SK-N-SH (cell line): ENCODE results near the gene PPAT.

Experiments used
- EZH2phosphoT487 ChIP-seq: fragments of 200-600 bp; sonication (generic); IDR thresholded peaks from 2 replicates; pipeline ENCODE4 v1.6.1; 2017; ENCODE audit warnings: low read depth, mixed run types, mild to moderate bottlenecking, antibody characterized with exemption, moderate library complexity, borderline replicate concordance
- GABPA ChIP-seq: IDR thresholded peaks from 2 replicates; pipeline ENCODE4 v1.4.0; 2012; ENCODE audit warnings: low read depth, mild to moderate bottlenecking
- MXI1 ChIP-seq: IDR thresholded peaks from 2 replicates; pipeline ENCODE4 v1.6.1; 2012; ENCODE audit warnings: mild to moderate bottlenecking, low read depth, low read length, improper control_type of control experiment
- NRF1 ChIP-seq: IDR thresholded peaks from 2 replicates; pipeline ENCODE4 v1.6.1; 2012; ENCODE audit warnings: low read depth, mild to moderate bottlenecking, low read length
- POLR2AphosphoS5 ChIP-seq: IDR thresholded peaks from 2 replicates; pipeline ENCODE4 v1.6.1; 2012; ENCODE audit warnings: low read depth, low read length
- RAD21 ChIP-seq: IDR thresholded peaks from 2 replicates; pipeline ENCODE4 v1.6.1; 2012; ENCODE audit warnings: mild to moderate bottlenecking, low read length
- RCOR1 ChIP-seq: fragments of 150-350 bp; IDR thresholded peaks from 2 replicates; pipeline ENCODE4 v1.6.1; 2017; ENCODE audit warnings: antibody characterized with exemption, low read length
- RFX5 ChIP-seq: IDR thresholded peaks from 2 replicates; pipeline ENCODE4 v1.6.1; 2012; ENCODE audit warnings: mild to moderate bottlenecking, improper control_type of control experiment, low read length
- RXRA ChIP-seq: IDR thresholded peaks from 2 replicates; pipeline ENCODE4 v1.4.0; 2012; ENCODE audit warnings: low read depth, mild to moderate bottlenecking, borderline replicate concordance
- SMC3 ChIP-seq: IDR thresholded peaks from 2 replicates; pipeline ENCODE4 v1.6.1; 2012; ENCODE audit warnings: low read depth, low read length, improper control_type of control experiment
- TF ChIP-seq, protein P1 (sequence below): IDR thresholded peaks from 2 replicates; pipeline ENCODE4 v1.4.0; 2012; ENCODE audit warnings: low read depth, borderline replicate concordance
- TF ChIP-seq, protein P2 (sequence below): fragments of 200-600 bp; sonication (generic); IDR thresholded peaks from 2 replicates; pipeline ENCODE4 v1.6.1; 2017; ENCODE audit warnings: antibody characterized with exemption, mild to moderate bottlenecking, moderate library complexity
- TF ChIP-seq, protein P3 (sequence below): fragments of 150-350 bp; IDR thresholded peaks from 2 replicates; pipeline ENCODE4 v1.6.1; 2017; ENCODE audit warnings: antibody characterized with exemption, low read length, low read depth, borderline replicate concordance
- TF ChIP-seq, protein P4 (sequence below): fragments of 150-350 bp; IDR thresholded peaks from 2 replicates; pipeline ENCODE4 v1.6.1; 2016; ENCODE audit warnings: mild to moderate bottlenecking, low read depth, low read length

DNA sequence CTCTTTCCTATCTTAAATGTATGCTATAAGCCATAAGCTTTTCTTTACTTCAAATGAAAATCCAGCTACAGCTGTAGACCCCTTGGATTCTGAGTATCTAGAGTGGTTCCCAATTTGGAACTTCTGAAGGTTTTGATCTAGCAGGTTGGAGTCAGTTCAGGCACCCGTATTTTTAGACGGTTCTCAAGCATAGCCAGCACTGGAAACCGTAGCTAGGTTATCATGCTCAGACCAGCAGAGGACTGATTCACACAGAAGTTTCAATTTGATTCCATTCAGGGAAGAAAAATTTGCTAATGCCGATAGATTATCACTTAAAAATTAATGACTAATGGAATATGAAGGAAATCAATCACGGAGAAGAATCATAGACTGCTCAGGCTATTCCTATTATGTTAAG lies 11.2 kb downstream of the PPAT start:
- TF ChIP-seq, protein P1, sequence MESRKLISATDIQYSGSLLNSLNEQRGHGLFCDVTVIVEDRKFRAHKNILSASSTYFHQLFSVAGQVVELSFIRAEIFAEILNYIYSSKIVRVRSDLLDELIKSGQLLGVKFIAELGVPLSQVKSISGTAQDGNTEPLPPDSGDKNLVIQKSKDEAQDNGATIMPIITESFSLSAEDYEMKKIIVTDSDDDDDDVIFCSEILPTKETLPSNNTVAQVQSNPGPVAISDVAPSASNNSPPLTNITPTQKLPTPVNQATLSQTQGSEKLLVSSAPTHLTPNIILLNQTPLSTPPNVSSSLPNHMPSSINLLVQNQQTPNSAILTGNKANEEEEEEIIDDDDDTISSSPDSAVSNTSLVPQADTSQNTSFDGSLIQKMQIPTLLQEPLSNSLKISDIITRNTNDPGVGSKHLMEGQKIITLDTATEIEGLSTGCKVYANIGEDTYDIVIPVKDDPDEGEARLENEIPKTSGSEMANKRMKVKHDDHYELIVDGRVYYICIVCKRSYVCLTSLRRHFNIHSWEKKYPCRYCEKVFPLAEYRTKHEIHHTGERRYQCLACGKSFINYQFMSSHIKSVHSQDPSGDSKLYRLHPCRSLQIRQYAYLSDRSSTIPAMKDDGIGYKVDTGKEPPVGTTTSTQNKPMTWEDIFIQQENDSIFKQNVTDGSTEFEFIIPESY = no peak
- no peak for TF ChIP-seq RCOR1
- no peak for TF ChIP-seq RFX5
- TF ChIP-seq, protein P2, sequence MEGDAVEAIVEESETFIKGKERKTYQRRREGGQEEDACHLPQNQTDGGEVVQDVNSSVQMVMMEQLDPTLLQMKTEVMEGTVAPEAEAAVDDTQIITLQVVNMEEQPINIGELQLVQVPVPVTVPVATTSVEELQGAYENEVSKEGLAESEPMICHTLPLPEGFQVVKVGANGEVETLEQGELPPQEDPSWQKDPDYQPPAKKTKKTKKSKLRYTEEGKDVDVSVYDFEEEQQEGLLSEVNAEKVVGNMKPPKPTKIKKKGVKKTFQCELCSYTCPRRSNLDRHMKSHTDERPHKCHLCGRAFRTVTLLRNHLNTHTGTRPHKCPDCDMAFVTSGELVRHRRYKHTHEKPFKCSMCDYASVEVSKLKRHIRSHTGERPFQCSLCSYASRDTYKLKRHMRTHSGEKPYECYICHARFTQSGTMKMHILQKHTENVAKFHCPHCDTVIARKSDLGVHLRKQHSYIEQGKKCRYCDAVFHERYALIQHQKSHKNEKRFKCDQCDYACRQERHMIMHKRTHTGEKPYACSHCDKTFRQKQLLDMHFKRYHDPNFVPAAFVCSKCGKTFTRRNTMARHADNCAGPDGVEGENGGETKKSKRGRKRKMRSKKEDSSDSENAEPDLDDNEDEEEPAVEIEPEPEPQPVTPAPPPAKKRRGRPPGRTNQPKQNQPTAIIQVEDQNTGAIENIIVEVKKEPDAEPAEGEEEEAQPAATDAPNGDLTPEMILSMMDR = no peak
- TF ChIP-seq RAD21 = no peak
- no peak for TF ChIP-seq MXI1
- no peak for TF ChIP-seq GABPA
- TF ChIP-seq, protein P3, sequence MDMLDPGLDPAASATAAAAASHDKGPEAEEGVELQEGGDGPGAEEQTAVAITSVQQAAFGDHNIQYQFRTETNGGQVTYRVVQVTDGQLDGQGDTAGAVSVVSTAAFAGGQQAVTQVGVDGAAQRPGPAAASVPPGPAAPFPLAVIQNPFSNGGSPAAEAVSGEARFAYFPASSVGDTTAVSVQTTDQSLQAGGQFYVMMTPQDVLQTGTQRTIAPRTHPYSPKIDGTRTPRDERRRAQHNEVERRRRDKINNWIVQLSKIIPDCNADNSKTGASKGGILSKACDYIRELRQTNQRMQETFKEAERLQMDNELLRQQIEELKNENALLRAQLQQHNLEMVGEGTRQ = no peak
- no peak for TF ChIP-seq RXRA
- no peak for TF ChIP-seq SMC3
- TF ChIP-seq EZH2phosphoT487 = no peak
- TF ChIP-seq, protein P4, sequence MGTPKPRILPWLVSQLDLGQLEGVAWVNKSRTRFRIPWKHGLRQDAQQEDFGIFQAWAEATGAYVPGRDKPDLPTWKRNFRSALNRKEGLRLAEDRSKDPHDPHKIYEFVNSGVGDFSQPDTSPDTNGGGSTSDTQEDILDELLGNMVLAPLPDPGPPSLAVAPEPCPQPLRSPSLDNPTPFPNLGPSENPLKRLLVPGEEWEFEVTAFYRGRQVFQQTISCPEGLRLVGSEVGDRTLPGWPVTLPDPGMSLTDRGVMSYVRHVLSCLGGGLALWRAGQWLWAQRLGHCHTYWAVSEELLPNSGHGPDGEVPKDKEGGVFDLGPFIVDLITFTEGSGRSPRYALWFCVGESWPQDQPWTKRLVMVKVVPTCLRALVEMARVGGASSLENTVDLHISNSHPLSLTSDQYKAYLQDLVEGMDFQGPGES = no peak
- TF ChIP-seq NRF1 = no peak
- TF ChIP-seq POLR2AphosphoS5 = no peak
